ENCODE results near the gene CCL5. TPM values are rescaled to one million over a fixed set of nuclear protein-coding genes. Genes with fewer than 3 reads are reported as not detected.

CCL5 gene
- total RNA-seq, 6 experiments from 2014 or later = 0.19 TPM; not detected in 5

- H3K4me1 Mint-ChIP-seq (ENCODE audit: low read depth) = peaks cover 15% of the 10 kb centered on the region
- TF ChIP-seq CTCF (IDR thresholded peaks at IDR 0.05) = no peak
- H3K27me3 Mint-ChIP-seq (ENCODE audit: insufficient read depth) = no peaks in the 10 kb centered on the region
- H3K9me3 Mint-ChIP-seq = no peaks in the 10 kb centered on the region
- no peak within 1 kb of the TSS for H3K27ac Mint-ChIP-seq
- H3K36me3 Mint-ChIP-seq (ENCODE audit: low read depth) = no peaks in the 10 kb centered on the region
- H3K4me3 Mint-ChIP-seq = no peak within 1 kb of the TSS
- DNase-seq = no peak
Observed at GRCh38 chr17:35868737-35869136, 11.4 kb downstream of the CCL5 start, which contains the start of gene HEATR9. Gene HEATR9 (minus strand): TSS chr17:35868891. CDS start chr17:35868742, 149 bp downstream.

- DNase-seq = no peak
- no peak for TF ChIP-seq CTCF (IDR thresholded peaks at IDR 0.05)
- H3K4me1 Mint-ChIP-seq (ENCODE audit: low read depth) = peaks cover 15% of the 10 kb centered on the region
- no peaks in the 10 kb centered on the region; the same call in 1 of the 2 replicates for H3K36me3 Mint-ChIP-seq (ENCODE audit: low read depth)
- no peak overlapping the region for H3K27ac Mint-ChIP-seq
- no peaks in the 10 kb centered on the region for H3K27me3 Mint-ChIP-seq (ENCODE audit: insufficient read depth)
- no peaks in the 10 kb centered on the region for H3K9me3 Mint-ChIP-seq
- no peak overlapping the region for H3K4me3 Mint-ChIP-seq
Observed at GRCh38 chr17:35867574-35867973, 12.6 kb downstream of the CCL5 start.

- DNase-seq = peak; percentile 49
- Mint-ChIP-seq H3K4me1 (ENCODE audit: low read depth) (peaks cover 15% of the 10 kb centered on the region), H3K4me3 (no peak overlapping the region)
Observed at GRCh38 chr17:35866341-35866950, 13.7 kb downstream of the CCL5 start.

GRCh38 chr17:35865412-35866340 lies 14.5 kb downstream of the CCL5 start:
- peaks cover 15% of the 10 kb centered on the region for H3K4me1 Mint-ChIP-seq (ENCODE audit: low read depth)

More at GRCh38 chr17:35866341-35866950, 13.7 kb downstream of the CCL5 start:
- Mint-ChIP-seq H3K27me3 (ENCODE audit: insufficient read depth) (no peaks in the 10 kb centered on the region), H3K27ac (peak overlapping the region; percentile 87), H3K36me3 (ENCODE audit: low read depth) (no peaks in the 10 kb centered on the region; the same call in 1 of the 2 replicates), H3K9me3 (no peaks in the 10 kb centered on the region)
- TF ChIP-seq CTCF (IDR thresholded peaks at IDR 0.05) = no peak

More at GRCh38 chr17:35865412-35866340, 14.5 kb downstream of the CCL5 start:
- no peaks in the 10 kb centered on the region for H3K9me3 Mint-ChIP-seq
- no peak for TF ChIP-seq CTCF (IDR thresholded peaks at IDR 0.05)
- H3K27me3 Mint-ChIP-seq (ENCODE audit: insufficient read depth) = no peaks in the 10 kb centered on the region
- H3K27ac Mint-ChIP-seq = peak overlapping the region; percentile 87; the same call in 1 of the 2 replicates
- H3K4me3 Mint-ChIP-seq = no peak overlapping the region
- H3K36me3 Mint-ChIP-seq (ENCODE audit: low read depth) = no peaks in the 10 kb centered on the region; the same call in none of the 2 replicates
- DNase-seq = peak; percentile 44

Data from HFFc6 (cell line).